Activated T-helper 2 cell treated with anti-CD3 and anti-CD28 coated beads, Interferon-gamma antibody, Interleukin-2, Interleukin-4, amounts not matched to agents 10 μg/mL and 5 μg/mL and 100 μg/mL, durations not matched to agents 14 hours and 24 hours and 36 hours (primary cell): ENCODE results near the gene CHAMP1. TPM values are rescaled to one million over a fixed set of nuclear protein-coding genes. Genes with fewer than 3 reads are reported as not detected.

Source experiments
- DNase-seq: peaks from one replicate; pipeline ENCODE4 v3.0.0; 2021; ENCODE audit warnings: low spot score
- H3K27ac Mint-ChIP-seq: one replicate; pipeline ENCODE4 v1.8.0; 2021; ENCODE audit warnings: mixed read lengths
- H3K27me3 Mint-ChIP-seq: one replicate; pipeline ENCODE4 v1.8.0; 2021; ENCODE audit warnings: low read depth, mixed read lengths
- H3K36me3 Mint-ChIP-seq: one replicate; pipeline ENCODE4 v1.8.0; 2021; ENCODE audit warnings: low read depth, mixed read lengths
- H3K4me1 Mint-ChIP-seq: one replicate; pipeline ENCODE4 v1.8.0; 2021; ENCODE audit warnings: low read depth, mixed read lengths
- H3K4me3 Mint-ChIP-seq: one replicate; pipeline ENCODE4 v1.8.0; 2021; ENCODE audit warnings: low read depth, mild to moderate bottlenecking, moderate library complexity, mixed read lengths
- H3K9me3 Mint-ChIP-seq: one replicate; pipeline ENCODE4 v1.8.0; 2021; ENCODE audit warnings: mixed read lengths
- intact Hi-C: fragments of 100-400 bp; cut with micrococcal nuclease; formaldehyde crosslinking; loops from one replicate; pipeline ENCODE4 v1.15.1; 2023
- total RNA-seq: library from RNA; stranded (reverse); gene quantifications from 2 replicates; pipeline ENCODE4 v1.2.3, GENCODE V29; 2022

CHAMP1 gene
- total RNA-seq, 1 donor from 2014 or later, result 45.6 TPM

DNA sequence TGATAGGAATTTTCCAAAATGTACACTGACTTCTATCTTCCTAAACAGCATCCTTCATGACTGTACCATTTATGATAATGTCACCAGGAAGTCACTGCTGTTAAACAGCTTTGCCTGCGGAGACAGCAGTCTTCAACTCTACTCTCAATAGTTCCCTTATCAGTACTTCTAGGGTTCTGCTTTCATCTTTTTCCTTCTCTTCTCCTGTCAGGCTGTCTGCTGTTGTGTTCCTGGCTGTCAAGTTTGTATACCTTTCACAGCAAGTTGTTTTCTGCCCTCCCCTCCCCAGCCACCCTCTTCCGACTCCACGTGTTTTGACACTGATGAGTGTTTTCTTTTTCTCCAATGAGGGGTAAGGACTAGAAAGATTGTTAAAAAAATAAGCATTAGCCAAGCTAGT is 30.7 kb upstream of the CHAMP1 start:
- H3K27ac Mint-ChIP-seq, result peak overlapping the region; percentile 27
- peaks cover 60% of the 10 kb centered on the region for H3K36me3 Mint-ChIP-seq
- no peak for DNase-seq
- H3K27me3 Mint-ChIP-seq, result no peaks in the 10 kb centered on the region
- H3K4me3 Mint-ChIP-seq, result peak overlapping the region; percentile 68
- no peaks in the 10 kb centered on the region for H3K9me3 Mint-ChIP-seq
- peaks cover 35% of the 10 kb centered on the region for H3K4me1 Mint-ChIP-seq
- intact Hi-C loops, result no loop called here

- Mint-ChIP-seq H3K27ac (no peak overlapping the region), H3K27me3 (no peaks in the 10 kb centered on the region), H3K4me1 (peaks cover 30% of the 10 kb centered on the region), H3K36me3 (peaks cover 63% of the 10 kb centered on the region), H3K4me3 (peak overlapping the region; percentile 30), H3K9me3 (no peaks in the 10 kb centered on the region)
- intact Hi-C loops, result no loop called here
- DNase-seq, result no peak
Measured at GRCh38 chr13:114284680-114285079, 29.6 kb upstream of the CHAMP1 start.

DNA sequence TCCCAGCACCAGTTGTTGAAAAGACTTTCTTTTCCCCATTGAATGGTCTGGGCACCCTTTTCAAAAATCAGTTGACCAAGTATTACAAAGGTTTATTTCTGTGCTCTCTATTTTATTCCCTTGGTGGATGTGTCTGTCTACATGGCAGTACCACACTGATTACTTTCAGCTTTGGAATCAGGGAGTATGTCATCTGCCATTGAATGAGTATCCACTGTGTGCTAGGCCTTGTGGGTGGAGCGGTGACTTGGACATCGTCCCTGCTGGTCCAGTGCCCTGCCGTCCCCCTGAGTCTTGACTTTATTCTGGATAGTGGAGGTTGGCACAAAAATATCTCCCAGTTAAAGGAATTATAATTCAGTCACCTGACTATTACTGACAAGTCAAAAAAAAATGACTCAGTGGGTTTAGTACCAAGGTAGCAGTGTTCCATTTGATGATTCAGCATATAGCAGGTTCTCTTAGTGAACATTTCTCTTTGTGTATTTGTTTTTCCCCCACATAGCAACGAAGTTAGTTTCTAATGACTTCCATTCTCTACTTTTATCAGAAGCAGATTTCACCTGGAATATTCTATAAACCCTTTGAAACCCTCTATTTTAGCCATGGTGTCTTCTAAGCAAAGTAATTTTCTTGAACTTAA is 29.0 kb upstream of the CHAMP1 start:
- Mint-ChIP-seq H3K27me3 (no peaks in the 10 kb centered on the region), H3K9me3 (no peaks in the 10 kb centered on the region), H3K4me1 (peaks cover 25% of the 10 kb centered on the region), H3K36me3 (peaks cover 62% of the 10 kb centered on the region), H3K4me3 (peak overlapping the region; percentile 18), H3K27ac (no peak overlapping the region)
- DNase-seq, result no peak
- intact Hi-C loops, result no loop called here

- H3K4me3 Mint-ChIP-seq, result no peak overlapping the region
- H3K4me1 Mint-ChIP-seq, result peaks cover 19% of the 10 kb centered on the region
- H3K9me3 Mint-ChIP-seq, result no peaks in the 10 kb centered on the region
- H3K36me3 Mint-ChIP-seq, result peaks cover 66% of the 10 kb centered on the region
- H3K27me3 Mint-ChIP-seq, result no peaks in the 10 kb centered on the region
- DNase-seq, result no peak
- intact Hi-C loops, result no loop called here
- H3K27ac Mint-ChIP-seq, result no peak overlapping the region
Measured at GRCh38 chr13:114286808-114287207, 27.5 kb upstream of the CHAMP1 start.

DNA sequence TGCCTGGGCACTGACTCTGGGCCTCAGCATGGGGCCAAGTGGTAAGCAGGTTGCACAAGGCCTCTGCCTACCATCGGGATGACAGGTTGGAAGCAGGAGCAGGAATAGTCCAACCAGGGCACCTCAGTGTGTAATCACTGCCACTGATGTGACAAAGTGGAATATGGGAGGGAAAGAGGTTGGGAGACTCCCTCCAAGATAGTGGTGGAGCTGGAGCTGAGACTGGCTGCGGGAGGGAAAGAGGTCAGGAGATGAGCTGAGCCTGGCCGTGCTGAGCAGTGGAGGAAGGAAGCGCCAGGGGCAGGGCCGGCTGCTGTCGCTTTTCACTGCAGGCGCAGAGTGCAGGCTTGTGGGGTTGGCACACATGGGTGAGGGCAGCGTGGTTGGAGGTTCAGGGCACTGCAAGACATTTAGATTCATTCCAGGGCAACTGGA is 26.1 kb upstream of the CHAMP1 start:
- H3K36me3 Mint-ChIP-seq, result peaks cover 78% of the 10 kb centered on the region
- DNase-seq, result no peak
- intact Hi-C loops, result no loop called here
- H3K4me3 Mint-ChIP-seq, result no peak overlapping the region
- peaks cover 16% of the 10 kb centered on the region for H3K4me1 Mint-ChIP-seq
- no peaks in the 10 kb centered on the region for H3K27me3 Mint-ChIP-seq
- H3K9me3 Mint-ChIP-seq, result no peaks in the 10 kb centered on the region
- H3K27ac Mint-ChIP-seq, result peak overlapping the region; percentile 1

DNA sequence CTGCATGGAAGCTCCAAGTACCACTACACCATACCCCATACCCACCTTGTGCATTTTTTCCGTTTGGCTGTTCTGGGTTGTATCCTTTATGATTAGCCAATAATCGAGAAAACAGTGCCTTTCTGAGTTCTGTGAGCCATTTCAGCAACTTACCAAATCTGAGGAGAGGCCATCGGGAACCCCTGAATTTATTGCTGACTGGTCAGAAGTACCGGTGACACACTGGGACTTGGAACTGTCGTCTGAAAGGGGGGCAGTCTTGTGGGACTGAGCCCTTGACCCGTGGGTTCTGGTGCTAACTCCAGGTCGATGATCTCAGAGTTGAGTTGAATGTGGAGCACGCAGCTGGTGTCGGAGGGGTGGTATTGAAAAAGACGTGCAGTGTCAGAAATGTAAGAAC is 17.9 kb upstream of the CHAMP1 start:
- no peak for DNase-seq
- H3K4me3 Mint-ChIP-seq, result no peak overlapping the region
- intact Hi-C loops, result no loop called here
- peaks cover 44% of the 10 kb centered on the region for H3K36me3 Mint-ChIP-seq
- H3K27me3 Mint-ChIP-seq, result no peaks in the 10 kb centered on the region
- no peaks in the 10 kb centered on the region for H3K4me1 Mint-ChIP-seq
- no peak overlapping the region for H3K27ac Mint-ChIP-seq
- H3K9me3 Mint-ChIP-seq, result no peaks in the 10 kb centered on the region

DNA sequence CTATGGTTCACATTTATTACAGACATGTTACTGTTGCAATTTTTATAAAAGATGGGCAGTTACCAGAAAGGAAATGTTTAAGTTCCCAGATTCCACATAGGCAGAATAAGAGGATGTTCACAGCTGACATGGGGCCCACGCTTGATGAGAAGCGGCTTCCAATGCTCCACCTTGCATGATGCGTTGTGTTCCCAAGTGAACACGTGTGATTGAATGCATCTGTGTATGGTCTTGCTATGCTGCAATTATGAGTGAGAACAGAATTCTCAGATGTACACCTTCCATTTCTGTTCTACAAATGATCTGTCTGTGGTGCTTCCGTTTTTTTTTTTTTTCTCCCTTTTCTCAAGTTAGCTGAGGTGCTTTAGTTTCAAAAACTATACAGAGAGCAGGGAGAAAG is 17.4 kb upstream of the CHAMP1 start:
- peaks cover 44% of the 10 kb centered on the region for H3K36me3 Mint-ChIP-seq
- H3K4me1 Mint-ChIP-seq, result no peaks in the 10 kb centered on the region
- no peak overlapping the region for H3K4me3 Mint-ChIP-seq
- intact Hi-C loops, result no loop called here
- no peaks in the 10 kb centered on the region for H3K27me3 Mint-ChIP-seq
- DNase-seq, result no peak
- H3K27ac Mint-ChIP-seq, result no peak overlapping the region
- no peaks in the 10 kb centered on the region for H3K9me3 Mint-ChIP-seq

GRCh38 chr13:114298866-114299265 is 15.4 kb upstream of the CHAMP1 start:
- Mint-ChIP-seq H3K36me3 (peaks cover 42% of the 10 kb centered on the region), H3K9me3 (no peaks in the 10 kb centered on the region), H3K27ac (no peak overlapping the region), H3K27me3 (no peaks in the 10 kb centered on the region), H3K4me1 (no peaks in the 10 kb centered on the region), H3K4me3 (no peak overlapping the region)
- intact Hi-C loops, result no loop called here
- no peak for DNase-seq

- Mint-ChIP-seq H3K27me3 (no peaks in the 10 kb centered on the region), H3K4me3 (no peak overlapping the region), H3K4me1 (no peaks in the 10 kb centered on the region), H3K27ac (no peak overlapping the region), H3K36me3 (peaks cover 45% of the 10 kb centered on the region), H3K9me3 (no peaks in the 10 kb centered on the region)
- intact Hi-C loops, result no loop called here
- DNase-seq, result no peak
Measured at GRCh38 chr13:114299604-114300305, 14.5 kb upstream of the CHAMP1 start.

- intact Hi-C loops, result no loop called here
- Mint-ChIP-seq H3K27me3 (no peaks in the 10 kb centered on the region), H3K4me1 (no peaks in the 10 kb centered on the region), H3K36me3 (peaks cover 42% of the 10 kb centered on the region), H3K4me3 (no peak overlapping the region), H3K9me3 (no peaks in the 10 kb centered on the region), H3K27ac (no peak overlapping the region)
- DNase-seq, result no peak
Measured at GRCh38 chr13:114303700-114304327, 10.5 kb upstream of the CHAMP1 start.

DNA sequence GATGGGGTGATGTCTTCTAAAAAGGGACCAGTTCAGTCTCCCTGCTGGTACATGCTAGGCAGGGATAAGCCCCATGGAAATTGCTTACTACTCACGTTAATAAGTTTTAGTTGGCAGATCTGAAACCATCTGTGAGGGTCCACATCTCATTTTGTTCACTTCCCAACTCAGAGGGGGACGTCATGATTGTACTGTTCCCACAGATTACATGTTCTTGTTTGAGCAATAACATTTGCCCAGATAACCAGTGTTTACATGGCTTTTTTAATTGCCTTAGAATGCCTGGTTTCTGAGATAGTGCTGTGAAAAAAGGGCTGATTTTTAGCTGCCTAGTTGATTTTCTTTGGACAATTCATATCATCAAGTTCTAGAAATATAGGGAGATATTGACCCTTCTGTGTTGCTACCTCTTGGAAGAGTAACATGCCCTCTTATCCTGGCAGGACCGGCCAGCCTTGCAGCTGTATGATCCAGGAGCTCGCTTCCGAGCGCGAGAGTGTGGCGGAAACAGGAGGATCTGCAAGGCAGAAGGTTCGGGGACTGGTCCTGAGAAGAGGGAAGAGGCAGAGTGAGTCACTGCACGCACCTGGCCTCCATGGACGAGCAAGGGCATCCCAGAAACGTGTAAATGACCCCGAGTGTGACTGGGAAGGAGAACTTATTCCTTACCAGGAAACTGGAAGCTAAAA is 9.8 kb upstream of the CHAMP1 start:
- no peaks in the 10 kb centered on the region for H3K9me3 Mint-ChIP-seq
- no peaks in the 10 kb centered on the region for H3K4me1 Mint-ChIP-seq
- H3K27ac Mint-ChIP-seq, result no peak overlapping the region
- H3K4me3 Mint-ChIP-seq, result no peak overlapping the region
- no peak for DNase-seq
- peaks cover 36% of the 10 kb centered on the region for H3K36me3 Mint-ChIP-seq
- intact Hi-C loops, result no loop called here
- no peaks in the 10 kb centered on the region for H3K27me3 Mint-ChIP-seq

GRCh38 chr13:114309086-114309485 is 5.2 kb upstream of the CHAMP1 start:
- H3K4me3 Mint-ChIP-seq, result no peak overlapping the region
- H3K4me1 Mint-ChIP-seq, result peaks cover 12% of the 10 kb centered on the region
- no peaks in the 10 kb centered on the region for H3K9me3 Mint-ChIP-seq
- no peak for DNase-seq
- H3K36me3 Mint-ChIP-seq, result peaks cover 18% of the 10 kb centered on the region
- H3K27me3 Mint-ChIP-seq, result no peaks in the 10 kb centered on the region
- intact Hi-C loops, result no loop called here
- H3K27ac Mint-ChIP-seq, result no peak overlapping the region
